AG20443 (cell line): ENCODE results near the gene KDM4C.

Source experiments
- DNase-seq: peaks from one replicate; pipeline ENCODE4 v3.0.0; 2012; ENCODE audit warnings: low spot score, mixed read lengths

KDM4C gene

GRCh38 chr9:6904371-6904770 lies 146.6 kb downstream of the KDM4C start:
- DNase-seq = no peak

GRCh38 chr9:6905850-6906375 lies 148.1 kb downstream of the KDM4C start:
- DNase-seq = no peak

- no peak for DNase-seq
Measured at GRCh38 chr9:6907772-6908381, 150.1 kb downstream of the KDM4C start.

GRCh38 chr9:6909181-6909580 lies 151.4 kb downstream of the KDM4C start:
- DNase-seq = no peak

- peak; percentile 51 for DNase-seq
Measured at GRCh38 chr9:6910032-6910431, 152.3 kb downstream of the KDM4C start.

- no peak for DNase-seq
Measured at GRCh38 chr9:6910497-6910896, 152.7 kb downstream of the KDM4C start.

- no peak for DNase-seq
Measured at GRCh38 chr9:6911901-6912638, 154.3 kb downstream of the KDM4C start.

- no peak for DNase-seq
Measured at GRCh38 chr9:6915635-6916034, 157.9 kb downstream of the KDM4C start.

GRCh38 chr9:6917162-6917561 lies 159.4 kb downstream of the KDM4C start:
- no peak for DNase-seq

GRCh38 chr9:6920041-6920440 lies 162.3 kb downstream of the KDM4C start:
- DNase-seq = no peak

GRCh38 chr9:6921315-6921714 lies 163.5 kb downstream of the KDM4C start:
- no peak for DNase-seq

GRCh38 chr9:6922124-6922676 lies 164.4 kb downstream of the KDM4C start:
- no peak for DNase-seq

GRCh38 chr9:6922680-6923079 lies 164.9 kb downstream of the KDM4C start:
- DNase-seq = no peak

GRCh38 chr9:6923086-6923485 lies 165.3 kb downstream of the KDM4C start:
- no peak for DNase-seq

GRCh38 chr9:6924149-6924548 lies 166.4 kb downstream of the KDM4C start:
- no peak for DNase-seq

GRCh38 chr9:6924988-6925563 lies 167.3 kb downstream of the KDM4C start:
- no peak for DNase-seq

GRCh38 chr9:6925836-6926235 lies 168.1 kb downstream of the KDM4C start:
- no peak for DNase-seq

- no peak for DNase-seq
Measured at GRCh38 chr9:6926436-6926835, 168.7 kb downstream of the KDM4C start.

GRCh38 chr9:6927838-6928237 lies 170.1 kb downstream of the KDM4C start:
- DNase-seq = no peak

GRCh38 chr9:6928863-6929262 lies 171.1 kb downstream of the KDM4C start:
- no peak for DNase-seq

- no peak for DNase-seq
Measured at GRCh38 chr9:6929441-6930215, 171.9 kb downstream of the KDM4C start.

- DNase-seq = peak; percentile 22
Measured at GRCh38 chr9:6930827-6931226, 173.1 kb downstream of the KDM4C start.
